ENCODE results near the gene DAPL1. TPM values are rescaled to one million over a fixed set of nuclear protein-coding genes. Genes with fewer than 3 reads are reported as not detected.

Gene DAPL1
- polyA plus RNA-seq, 1 donor from 2014 or later, result not detected

Other genes starting within 250 kb of the DAPL1 start
- gene TANC1, start 173.3 kb downstream of the DAPL1 start, polyA plus RNA-seq (ENCODE audit: insufficient read depth, low read depth, low replicate concordance), result 3.3 TPM